H1 (cell line): ENCODE measurements around the gene FAM193B.

ENCODE experiments used
- CEBPB ChIP-seq: IDR thresholded peaks from 2 replicates; pipeline ENCODE4 v1.6.1; 2012; ENCODE audit warnings: low read depth, low read length
- CHD7 ChIP-seq: fragments of 300-600 bp; sonication (generic); IDR thresholded peaks from 2 replicates; pipeline ENCODE4 v1.7.1; 2012; ENCODE audit warnings: low read length, moderate library complexity, mild to moderate bottlenecking, inconsistent platforms; ENCODE audit not compliant: insufficient replicate concordance
- CREB1 ChIP-seq: IDR thresholded peaks from 2 replicates; pipeline ENCODE4 v1.6.1; 2012; ENCODE audit warnings: inconsistent platforms
- CTCF ChIP-seq, 3 experiments: IDR thresholded peaks; 1 replicate in 2 of 3; 2 replicates in 1 of 3; pipeline versions ENCODE4 v1.5.1 to v1.6.1; 2011; ENCODE audit warnings: low read length in 3 of 3, mild to moderate bottlenecking in 3 of 3, inconsistent platforms in 2 of 3, low read depth in 1 of 3, moderate library complexity in 1 of 3; ENCODE audit not compliant: insufficient read depth in 1 of 3; ENCODE audit errors: control extremely low read depth in 1 of 3
- EP300 ChIP-seq, 2 experiments: IDR thresholded peaks; 1 replicate in 1 of 2; 2 replicates in 1 of 2; pipeline ENCODE4 v1.6.1; 2011 to 2012; ENCODE audit warnings: low read depth in 2 of 2, low read length in 2 of 2, mild to moderate bottlenecking in 2 of 2, borderline replicate concordance in 1 of 2, inconsistent platforms in 1 of 2, moderate library complexity in 1 of 2
- FOSL1 ChIP-seq: IDR thresholded peaks from 2 replicates; pipeline ENCODE4 v1.6.1; 2011; ENCODE audit warnings: mild to moderate bottlenecking, low read depth, low read length, moderate library complexity; ENCODE audit not compliant: insufficient read depth
- HDAC6 ChIP-seq: IDR thresholded peaks from one replicate; pipeline ENCODE4 v1.7.1; 2012; ENCODE audit warnings: low read depth, mild to moderate bottlenecking, inconsistent platforms, low read length, moderate library complexity
- POLR2A ChIP-seq, 2 experiments: IDR thresholded peaks; 1 replicate in 1 of 2; 2 replicates in 1 of 2; pipeline ENCODE4 v1.6.1; 2011; ENCODE audit warnings: low read depth in 2 of 2, low read length in 2 of 2, mild to moderate bottlenecking in 2 of 2; ENCODE audit errors: control extremely low read depth in 1 of 2
- POLR2AphosphoS5 ChIP-seq: IDR thresholded peaks from 2 replicates; pipeline ENCODE4 v1.6.1; 2011; ENCODE audit warnings: low read depth, low read length
- SRF ChIP-seq: IDR thresholded peaks from 2 replicates; pipeline ENCODE4 v1.6.1; 2011; ENCODE audit warnings: mild to moderate bottlenecking, low read depth, low read length, moderate library complexity
- TAF1 ChIP-seq: IDR thresholded peaks from 2 replicates; pipeline ENCODE4 v1.6.1; 2011; ENCODE audit warnings: mild to moderate bottlenecking, low read depth, low read length
- TBP ChIP-seq: IDR thresholded peaks from 2 replicates; pipeline ENCODE4 v1.6.1; 2011; ENCODE audit warnings: low read depth, low read length, improper control_type of control experiment
- TCF12 ChIP-seq: IDR thresholded peaks from 2 replicates; pipeline ENCODE4 v1.6.1; 2011; ENCODE audit warnings: low read depth, mild to moderate bottlenecking, low read length

DNA sequence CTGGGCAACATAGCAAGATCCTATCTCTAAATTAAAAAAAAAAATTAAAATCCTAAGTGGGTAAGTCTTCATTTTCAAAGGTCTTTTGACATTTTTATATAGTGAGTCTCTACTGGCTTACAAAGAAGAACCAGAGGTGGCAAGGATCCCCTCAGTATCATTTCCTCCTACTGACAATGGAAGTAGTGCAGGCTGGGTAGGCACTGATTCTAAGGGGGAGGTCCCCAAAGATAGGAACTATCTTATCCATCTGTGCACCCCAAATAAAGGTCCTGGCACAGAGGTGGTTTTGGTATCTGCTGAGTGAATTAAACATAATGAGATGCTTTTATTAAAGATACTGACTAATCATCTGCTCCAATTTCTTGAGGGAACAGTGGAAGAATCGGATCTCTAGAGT lies 4.2 kb downstream of the FAM193B start:
- TF ChIP-seq FOSL1 (no peak), CTCF (IDR thresholded peaks at IDR 0.05; ENCODE audit: control extremely low read depth in 1 of 3, insufficient read depth in 1 of 3, low read depth in 1 of 3, low read length in 3 of 3) (no peak), POLR2A (IDR thresholded peaks at IDR 0.05; ENCODE audit: control extremely low read depth in 1 of 2, low read depth in 2 of 2, low read length in 2 of 2) (no peak), CEBPB (no peak), SRF (no peak), TCF12 (no peak), TAF1 (no peak), TBP (no peak), HDAC6 (no peak), CREB1 (no peak), CHD7 (no peak), EP300 (IDR thresholded peaks at IDR 0.05; ENCODE audit: borderline replicate concordance in 1 of 2, low read depth in 2 of 2, low read length in 2 of 2) (no peak), POLR2AphosphoS5 (no peak)
